Left forelimb (tissue), 1 donor: ENCODE measurements around the gene ZBTB20.

ENCODE experiments used
- DNase-seq: peaks from one replicate; pipeline ENCODE4 v3.0.0-alpha.2; 2018; ENCODE audit warnings: low spot score

ZBTB20 gene

GRCh38 chr3:115087512-115087911 lies 59.6 kb downstream of the ZBTB20 start:
- DNase-seq, result no peak

GRCh38 chr3:115086344-115086743 lies 60.7 kb downstream of the ZBTB20 start:
- DNase-seq, result no peak

- no peak for DNase-seq
Observed at GRCh38 chr3:115085197-115085865, 61.8 kb downstream of the ZBTB20 start.

GRCh38 chr3:115084686-115085085 lies 62.4 kb downstream of the ZBTB20 start:
- no peak for DNase-seq

- no peak for DNase-seq
Observed at GRCh38 chr3:115082260-115082659, 64.8 kb downstream of the ZBTB20 start.

- no peak for DNase-seq
Observed at GRCh38 chr3:115081444-115081843, 65.6 kb downstream of the ZBTB20 start.

- DNase-seq, result no peak
Observed at GRCh38 chr3:115077501-115078250, 69.4 kb downstream of the ZBTB20 start.

- DNase-seq, result no peak
Observed at GRCh38 chr3:115074502-115074901, 72.6 kb downstream of the ZBTB20 start.

GRCh38 chr3:115072265-115073021 lies 74.6 kb downstream of the ZBTB20 start:
- DNase-seq, result no peak

- no peak for DNase-seq
Observed at GRCh38 chr3:115071601-115072000, 75.5 kb downstream of the ZBTB20 start.

GRCh38 chr3:115071166-115071565 lies 75.9 kb downstream of the ZBTB20 start:
- no peak for DNase-seq

GRCh38 chr3:115068799-115069198 lies 78.3 kb downstream of the ZBTB20 start:
- DNase-seq, result no peak

GRCh38 chr3:115062412-115062956 lies 84.6 kb downstream of the ZBTB20 start:
- no peak for DNase-seq

- no peak for DNase-seq
Observed at GRCh38 chr3:115062009-115062408, 85.1 kb downstream of the ZBTB20 start.

- no peak for DNase-seq
Observed at GRCh38 chr3:115052906-115053305, 94.2 kb downstream of the ZBTB20 start.

- no peak for DNase-seq
Observed at GRCh38 chr3:115042351-115042750, 104.7 kb downstream of the ZBTB20 start.

GRCh38 chr3:115040673-115041286 lies 106.3 kb downstream of the ZBTB20 start:
- DNase-seq, result no peak

GRCh38 chr3:115040246-115040645 lies 106.8 kb downstream of the ZBTB20 start:
- DNase-seq, result no peak

- no peak for DNase-seq
Observed at GRCh38 chr3:115038817-115039216, 108.3 kb downstream of the ZBTB20 start.

- no peak for DNase-seq
Observed at GRCh38 chr3:115022835-115023398, 124.2 kb downstream of the ZBTB20 start.

GRCh38 chr3:115022199-115022598 lies 124.9 kb downstream of the ZBTB20 start:
- no peak for DNase-seq

- no peak for DNase-seq
Observed at GRCh38 chr3:115021061-115021460, 126.0 kb downstream of the ZBTB20 start.
